Measurements from ENCODE around the gene ABCG1. TPM values are rescaled to one million over a fixed set of nuclear protein-coding genes. Genes with fewer than 3 reads are reported as not detected.

The ABCG1 gene
- total and polyA plus RNA-seq, 2 experiments from 2014 or later = 8.4 to 10.7 TPM

DNA sequence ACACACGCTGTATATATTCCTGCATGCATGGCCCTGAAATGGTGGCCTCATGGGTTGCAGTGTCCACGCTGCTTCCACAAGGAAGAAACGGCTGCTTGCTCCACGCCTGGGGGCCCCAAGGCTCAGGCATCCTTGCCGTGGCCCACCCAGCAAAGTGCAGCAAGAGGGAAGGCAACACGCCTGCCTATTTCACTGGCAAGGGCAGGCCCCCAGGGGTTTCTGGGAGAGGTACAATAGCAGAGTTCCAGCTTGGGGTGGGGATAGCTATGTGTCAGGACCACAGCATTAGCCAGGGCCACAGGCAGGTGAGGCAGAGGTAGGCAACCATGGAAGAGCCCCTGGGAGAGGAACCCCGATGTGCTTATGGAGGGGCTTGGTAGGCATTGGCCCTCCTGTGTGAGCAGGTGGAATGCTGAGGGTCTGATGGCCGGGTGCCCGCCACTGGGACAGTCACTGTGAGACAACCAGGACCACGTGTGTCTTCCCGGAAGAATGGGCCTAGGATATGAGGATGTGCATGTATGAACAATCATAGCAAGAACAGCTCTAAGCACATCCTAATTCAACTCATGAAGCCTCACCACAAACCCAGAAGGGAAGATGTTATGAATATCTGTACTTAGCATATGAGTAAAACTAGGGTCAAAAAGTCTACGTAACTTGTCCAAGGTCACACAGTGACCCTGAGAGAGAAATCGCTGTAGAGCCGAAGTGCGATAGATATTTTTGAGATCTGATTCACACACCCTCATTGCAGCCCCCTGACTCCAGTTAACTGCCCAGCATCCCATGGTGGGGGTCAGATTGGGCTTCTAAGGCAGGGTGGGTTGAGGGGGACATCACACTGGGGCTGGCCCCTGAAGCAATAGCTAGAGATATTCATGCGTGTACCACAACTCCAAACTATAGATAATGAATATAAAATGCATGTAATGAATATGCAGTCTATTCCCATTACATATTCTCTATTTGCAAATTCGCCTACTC lies 120.1 kb downstream of the ABCG1 start:
- 93% methylated on average over 17 of the region's 17 CpGs for WGBS (ENCODE audit: low lambda C conversion rate, missing lambda C conversion rate)
- peaks cover 6% of the 10 kb centered on the region for H3K4me1 ChIP-seq (ENCODE audit: insufficient read depth)
- no peak for DNase-seq (ENCODE audit: low spot score)

DNA sequence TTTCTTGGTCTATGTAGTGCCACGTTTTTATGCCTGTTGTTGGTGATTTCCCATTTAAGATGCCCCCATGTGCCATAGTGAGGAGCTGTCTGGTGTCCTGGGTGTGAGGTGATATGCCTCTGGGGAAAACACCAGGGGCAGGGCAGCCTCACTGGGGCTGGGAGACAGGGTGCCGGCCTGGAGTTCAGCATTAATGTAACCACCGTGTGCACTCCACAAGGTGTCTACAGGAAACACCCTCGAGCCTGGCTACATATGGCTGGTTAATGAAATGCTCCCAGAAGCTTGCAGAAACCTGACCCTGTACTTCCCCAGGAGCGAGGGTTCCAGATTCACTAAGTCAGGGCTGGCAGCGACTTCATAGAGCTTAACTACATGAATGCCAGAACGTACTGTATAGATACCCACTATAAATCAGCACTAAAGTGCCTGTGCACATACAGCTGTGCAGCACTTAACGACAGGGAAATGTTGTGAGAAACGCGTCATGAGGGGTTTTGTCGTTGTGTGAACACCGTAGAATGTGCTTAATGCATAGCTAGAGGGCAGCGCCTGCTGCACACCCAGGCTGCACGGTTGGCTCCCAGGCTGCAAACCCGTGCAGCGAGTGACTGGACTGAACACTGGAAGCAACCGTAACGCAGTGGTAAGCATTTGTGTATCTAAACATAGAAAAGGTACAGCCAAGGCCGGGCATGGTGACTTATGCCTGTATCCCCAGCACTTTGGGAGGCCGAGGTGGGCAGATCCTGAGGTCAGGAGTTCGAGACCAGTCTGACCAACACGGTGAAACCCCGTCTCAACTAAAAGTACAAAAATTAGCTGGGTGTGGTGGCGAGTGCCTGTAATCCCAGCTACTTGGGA lies 121.5 kb downstream of the ABCG1 start:
- Histone ChIP-seq H4K20me1 (ENCODE audit: insufficient read depth, poor library complexity, severe bottlenecking) (no peaks in the 10 kb centered on the region), H3K4me3 (no peak overlapping the region), H3K27me3 (no peaks in the 10 kb centered on the region), H3K9me2 (replicated peaks; ENCODE audit: insufficient read depth) (no peaks in the 10 kb centered on the region), H3K79me2 (no peaks in the 10 kb centered on the region), H3K36me3 (replicated peaks; ENCODE audit: insufficient read depth, low read depth) (no peaks in the 10 kb centered on the region), H3K9me3 (ENCODE audit: low read depth) (no peaks in the 10 kb centered on the region), H2AFZ (no peak overlapping the region), H3K4me1 (ENCODE audit: insufficient read depth) (peaks cover 6% of the 10 kb centered on the region), H3K4me2 (no peak overlapping the region), H3K27ac (no peak overlapping the region)
- TF ChIP-seq, protein P1, sequence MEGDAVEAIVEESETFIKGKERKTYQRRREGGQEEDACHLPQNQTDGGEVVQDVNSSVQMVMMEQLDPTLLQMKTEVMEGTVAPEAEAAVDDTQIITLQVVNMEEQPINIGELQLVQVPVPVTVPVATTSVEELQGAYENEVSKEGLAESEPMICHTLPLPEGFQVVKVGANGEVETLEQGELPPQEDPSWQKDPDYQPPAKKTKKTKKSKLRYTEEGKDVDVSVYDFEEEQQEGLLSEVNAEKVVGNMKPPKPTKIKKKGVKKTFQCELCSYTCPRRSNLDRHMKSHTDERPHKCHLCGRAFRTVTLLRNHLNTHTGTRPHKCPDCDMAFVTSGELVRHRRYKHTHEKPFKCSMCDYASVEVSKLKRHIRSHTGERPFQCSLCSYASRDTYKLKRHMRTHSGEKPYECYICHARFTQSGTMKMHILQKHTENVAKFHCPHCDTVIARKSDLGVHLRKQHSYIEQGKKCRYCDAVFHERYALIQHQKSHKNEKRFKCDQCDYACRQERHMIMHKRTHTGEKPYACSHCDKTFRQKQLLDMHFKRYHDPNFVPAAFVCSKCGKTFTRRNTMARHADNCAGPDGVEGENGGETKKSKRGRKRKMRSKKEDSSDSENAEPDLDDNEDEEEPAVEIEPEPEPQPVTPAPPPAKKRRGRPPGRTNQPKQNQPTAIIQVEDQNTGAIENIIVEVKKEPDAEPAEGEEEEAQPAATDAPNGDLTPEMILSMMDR (IDR thresholded peaks at IDR 0.05; ENCODE audit: poor library complexity) = no peak
- no peak for TF ChIP-seq EZH2 (IDR thresholded peaks at IDR 0.05; ENCODE audit: borderline replicate concordance)
- TF ChIP-seq EZH2phosphoT487 (IDR thresholded peaks at IDR 0.05; ENCODE audit: low read depth, severe bottlenecking, unreplicated experiment) = no peak
- DNase-seq (ENCODE audit: low spot score) = no peak
- 82% methylated on average over 24 of the region's 24 CpGs for WGBS (ENCODE audit: low lambda C conversion rate, missing lambda C conversion rate)

More for the DNA sequence above, 120.1 kb downstream of the ABCG1 start:
- peak overlapping the region; percentile 86 for H3K27ac ChIP-seq
- H3K9me3 ChIP-seq (ENCODE audit: low read depth) = no peaks in the 10 kb centered on the region
- no peaks in the 10 kb centered on the region for H3K27me3 ChIP-seq
- H3K79me2 ChIP-seq = no peaks in the 10 kb centered on the region
- no peaks in the 10 kb centered on the region for H3K9me2 ChIP-seq (replicated peaks; ENCODE audit: insufficient read depth)
- H3K4me2 ChIP-seq = no peak overlapping the region
- H4K20me1 ChIP-seq (ENCODE audit: insufficient read depth, poor library complexity, severe bottlenecking) = no peaks in the 10 kb centered on the region
- no peak overlapping the region for H3K4me3 ChIP-seq
- H3K36me3 ChIP-seq (replicated peaks; ENCODE audit: insufficient read depth, low read depth) = no peaks in the 10 kb centered on the region
- TF ChIP-seq EZH2phosphoT487 (IDR thresholded peaks at IDR 0.05; ENCODE audit: low read depth, severe bottlenecking, unreplicated experiment) (no peak), EZH2 (IDR thresholded peaks at IDR 0.05; ENCODE audit: borderline replicate concordance) (no peak)
- TF ChIP-seq, protein P1 (IDR thresholded peaks at IDR 0.05; ENCODE audit: poor library complexity) = no peak
- no peak overlapping the region for H2AFZ ChIP-seq

DNA sequence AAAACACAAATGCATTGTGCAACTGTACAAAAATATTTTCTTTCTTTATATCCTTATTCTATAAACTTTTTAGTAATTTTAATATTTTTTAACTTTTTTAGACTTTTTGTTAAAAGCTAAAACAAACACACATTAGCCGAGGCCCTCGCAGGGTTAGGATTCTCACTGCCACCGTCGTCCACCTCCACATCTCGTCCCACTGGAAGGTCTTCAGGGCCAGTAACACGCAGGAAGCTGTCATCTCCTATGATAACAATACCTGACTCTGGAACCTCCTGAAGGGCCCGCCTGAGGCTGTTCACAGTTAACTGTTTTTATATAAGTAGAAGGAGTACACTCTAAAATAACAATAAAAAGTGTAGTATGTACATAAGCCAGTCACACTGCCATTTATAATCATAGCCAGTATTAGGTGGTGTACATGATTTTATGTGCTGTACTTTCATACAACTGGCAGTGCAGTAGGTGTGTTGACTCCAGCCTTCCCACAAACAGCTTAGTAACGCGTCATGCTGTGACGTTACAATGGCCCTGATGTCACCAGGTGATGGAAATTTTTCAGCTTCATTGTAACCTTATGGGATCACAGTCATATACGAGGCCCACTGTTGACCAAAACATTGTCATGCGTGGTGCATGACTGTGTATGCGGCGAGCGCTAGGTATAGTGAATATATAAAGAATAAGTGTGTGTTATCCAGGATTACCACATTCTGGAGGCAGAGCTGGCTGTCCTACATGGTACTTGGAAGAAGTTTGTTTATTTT lies 123.0 kb downstream of the ABCG1 start:
- H3K27me3 ChIP-seq = no peaks in the 10 kb centered on the region
- H3K79me2 ChIP-seq = no peaks in the 10 kb centered on the region
- H3K9me3 ChIP-seq (ENCODE audit: low read depth) = no peaks in the 10 kb centered on the region
- no peak overlapping the region for H3K27ac ChIP-seq
- H3K4me1 ChIP-seq (ENCODE audit: insufficient read depth) = peaks cover 6% of the 10 kb centered on the region
- no peaks in the 10 kb centered on the region for H3K9me2 ChIP-seq (replicated peaks; ENCODE audit: insufficient read depth)
- no peak for DNase-seq (ENCODE audit: low spot score)
- H4K20me1 ChIP-seq (ENCODE audit: insufficient read depth, poor library complexity, severe bottlenecking) = no peaks in the 10 kb centered on the region
- no peak overlapping the region for H3K4me3 ChIP-seq
- H3K36me3 ChIP-seq (replicated peaks; ENCODE audit: insufficient read depth, low read depth) = no peaks in the 10 kb centered on the region
- H3K4me2 ChIP-seq = no peak overlapping the region
- TF ChIP-seq, protein P1 (IDR thresholded peaks at IDR 0.05; ENCODE audit: poor library complexity) = no peak
- TF ChIP-seq EZH2 (IDR thresholded peaks at IDR 0.05; ENCODE audit: borderline replicate concordance) (no peak), EZH2phosphoT487 (IDR thresholded peaks at IDR 0.05; ENCODE audit: low read depth, severe bottlenecking, unreplicated experiment) (no peak)
- H2AFZ ChIP-seq = no peak overlapping the region
- 93% methylated on average over 15 of the region's 15 CpGs for WGBS (ENCODE audit: low lambda C conversion rate, missing lambda C conversion rate)
